GM13976 (cell line): ENCODE results near the gene TMEM163.
"Not testable (repeated sequence)": the region's sequence is repeated elsewhere in the genome, so short reads cannot be mapped to it uniquely, and the experiment has no call there.

ENCODE experiments used
- DNase-seq: peaks from one replicate; pipeline ENCODE4 v3.0.0; 2012; ENCODE audit warnings: low spot score
- CTCF ChIP-seq: IDR thresholded peaks from 2 replicates; pipeline ENCODE4 v1.5.1; 2012; ENCODE audit warnings: borderline replicate concordance, mild to moderate bottlenecking; ENCODE audit not compliant: insufficient read depth; ENCODE audit errors: extremely low read depth, missing control alignments, control extremely low read depth
- in situ Hi-C: fragments of 300-500 bp; cut with MboI; formaldehyde crosslinking; loops from one replicate; pipeline ENCODE4 v1.12.0; 2022; ENCODE audit warnings: low sequenced_read_pairs, mixed read lengths, inconsistent platforms; ENCODE audit not compliant: unreplicated experiment

Gene TMEM163

GRCh38 chr2:134725876-134726275 lies 7.1 kb upstream of the TMEM163 start:
- no peak for DNase-seq
- TF ChIP-seq CTCF, result no peak
- in situ Hi-C loops, result no loop called here

- no peak for TF ChIP-seq CTCF
- DNase-seq, result no peak
- in situ Hi-C loops, result no loop called here
These were observed 5.5 kb upstream of the TMEM163 start for GRCh38 chr2:134724341-134724740.

GRCh38 chr2:134723742-134724141 lies 4.9 kb upstream of the TMEM163 start:
- in situ Hi-C loops, result not testable (repeated sequence)

DNA sequence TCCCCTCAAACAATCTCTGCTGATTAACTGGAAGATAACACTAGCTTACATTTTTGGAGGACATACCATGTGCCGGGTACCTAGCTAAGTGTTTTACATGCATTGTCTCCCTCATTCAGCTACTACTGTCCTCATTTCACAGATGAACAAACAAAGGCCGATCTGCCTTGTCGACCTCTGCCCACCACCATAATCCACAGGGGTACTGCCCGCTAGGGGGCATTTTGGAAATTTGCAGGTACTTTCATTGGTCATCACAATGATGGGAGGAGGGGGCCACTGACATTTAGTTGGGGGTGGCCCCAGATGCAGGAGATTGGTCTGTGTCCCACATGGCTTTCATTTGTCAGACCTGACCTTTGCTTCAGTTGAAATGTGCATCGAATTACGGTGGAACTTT lies 3.9 kb upstream of the TMEM163 start:
- in situ Hi-C loops, result no loop called here
- TF ChIP-seq CTCF, result no peak
- DNase-seq, result no peak

More at GRCh38 chr2:134723742-134724141, 4.9 kb upstream of the TMEM163 start:
- DNase-seq, result not testable (repeated sequence)

DNA sequence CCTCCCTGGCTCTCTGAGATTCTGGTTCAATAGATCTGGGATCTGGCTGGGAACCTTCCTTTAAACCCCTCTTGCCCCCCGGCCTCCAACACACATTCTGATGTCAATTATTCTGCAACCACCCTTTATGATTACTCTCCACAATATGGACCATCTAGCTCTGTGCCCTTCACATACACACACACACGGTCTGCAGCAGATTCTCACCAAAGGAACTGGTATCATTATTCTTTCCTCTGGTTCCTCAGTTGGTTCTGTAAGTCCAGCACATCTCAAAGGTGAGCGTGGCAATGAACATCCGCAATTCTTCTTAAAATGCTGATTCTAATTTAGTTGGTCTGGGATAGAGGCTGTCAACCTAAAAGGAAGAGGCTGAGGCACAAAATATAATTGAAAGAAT lies 2.8 kb upstream of the TMEM163 start:
- no peak for DNase-seq
- TF ChIP-seq CTCF, result no peak

GRCh38 chr2:134718023-134718816 lies 580 bp downstream of the TMEM163 start:
- no peak for TF ChIP-seq CTCF
- in situ Hi-C loops, result no loop called here
- DNase-seq, result peak; percentile 62

More for the DNA sequence above, 2.8 kb upstream of the TMEM163 start:
- in situ Hi-C loops, result no loop called here

DNA sequence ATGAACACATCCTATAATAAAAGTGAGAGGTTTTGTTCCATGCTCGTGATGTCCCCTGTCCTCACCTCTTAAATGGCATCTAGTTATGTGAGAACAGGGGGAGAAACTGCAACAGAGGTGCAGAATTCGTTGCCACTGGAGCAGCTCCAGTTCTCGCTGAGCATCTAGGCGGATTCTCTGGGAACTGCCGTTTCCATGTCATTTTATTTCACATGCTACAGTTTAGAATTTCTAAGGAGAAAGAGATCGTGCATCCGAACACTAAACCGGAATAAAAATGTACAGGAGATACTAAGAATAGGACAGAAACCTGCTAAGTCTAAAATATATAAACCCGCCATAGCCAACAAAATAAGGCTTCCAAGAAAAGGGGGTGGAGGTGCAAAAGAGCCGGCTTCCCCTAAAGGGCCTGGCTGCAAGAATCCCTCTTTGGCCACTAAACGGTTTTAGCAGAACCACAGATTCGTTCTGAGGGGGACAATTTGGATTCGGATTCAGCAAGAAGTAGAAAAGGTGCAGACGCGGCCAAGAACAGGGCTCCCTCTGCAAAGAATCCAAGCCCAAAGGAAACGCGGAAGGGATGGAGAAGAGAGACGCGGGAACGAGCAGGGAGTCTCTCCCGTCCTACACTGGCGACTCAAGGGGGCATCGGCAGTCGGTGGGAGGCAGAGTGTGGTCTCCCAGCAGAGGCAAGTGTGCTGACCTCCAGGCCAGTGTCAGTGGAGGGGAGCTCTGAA lies 1.3 kb downstream of the TMEM163 start:
- DNase-seq, result no peak
- in situ Hi-C loops, result no loop called here
- TF ChIP-seq CTCF, result no peak
